Lower leg skin (tissue), 4 donors: ENCODE results near the gene ZNF485. TPM values are rescaled to one million over a fixed set of nuclear protein-coding genes. Genes with fewer than 3 reads are reported as not detected.

ENCODE experiments used
- DNase-seq, 2 donors: peaks; one replicate each; pipeline ENCODE4 v3.0.0-alpha.2; 2019; ENCODE audit warnings: low spot score in 2 of 2
- H3K4me3 ChIP-seq: fragments of 200-600 bp; sonication (generic); 2 replicates; pipeline ENCODE4 v1.5.1; 2017; ENCODE audit warnings: mild to moderate bottlenecking, low read depth; ENCODE audit not compliant: poor library complexity, severe bottlenecking
- POLR2A ChIP-seq, 2 donors: fragments of 450-650 bp; IDR thresholded peaks; one replicate each; pipeline ENCODE4 v1.6.1; 2016 to 2017; ENCODE audit warnings: antibody characterized with exemption in 2 of 2, mild to moderate bottlenecking in 1 of 2, moderate library complexity in 1 of 2
- WGBS, 2 donors: methylation state at CpG; one replicate each; pipeline ENCODE4 v1.1.5; 2018; 5-methylcytosine and 5-hydroxymethylcytosine counted together
- intact Hi-C: fragments of 100-400 bp; cut with DNase I; formaldehyde crosslinking; loops from one replicate; pipeline ENCODE4 v1.15.0; 2023; ENCODE audit warnings: low total_unique reads
- total RNA-seq, 4 donors: library from RNA; depleted of rRNA; stranded (reverse); fragments of >200 nt; gene quantifications; one replicate each; pipeline ENCODE4 v1.1.0, GENCODE V29; 2016
- TF ChIP-seq, protein P1 (sequence below), 3 donors: fragments of 450-650 bp; IDR thresholded peaks; one replicate each; pipeline ENCODE4 v1.5.1; 2016; ENCODE audit warnings: antibody characterized with exemption in 3 of 3, mild to moderate bottlenecking in 3 of 3, moderate library complexity in 2 of 3

The ZNF485 gene
- total RNA-seq, 4 donors from 2014 or later, result 2.4 to 7.9 (median 4.7) TPM

DNA sequence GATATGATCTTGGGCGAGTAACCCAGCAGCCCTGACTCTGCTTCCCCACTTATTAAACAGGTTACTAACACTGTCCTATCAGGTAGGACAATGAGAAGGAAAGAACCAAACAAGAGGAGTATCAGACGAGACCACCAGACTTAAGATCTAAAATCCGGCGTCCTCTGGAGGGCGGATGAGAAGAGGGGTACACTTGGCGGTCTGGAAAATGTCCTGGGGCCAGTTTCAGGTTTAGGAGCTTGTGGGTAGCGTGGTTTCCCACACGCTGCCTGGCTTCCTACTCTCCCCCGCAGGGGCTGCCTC is 41.8 kb downstream of the ZNF485 start:
- TF ChIP-seq, protein P1, sequence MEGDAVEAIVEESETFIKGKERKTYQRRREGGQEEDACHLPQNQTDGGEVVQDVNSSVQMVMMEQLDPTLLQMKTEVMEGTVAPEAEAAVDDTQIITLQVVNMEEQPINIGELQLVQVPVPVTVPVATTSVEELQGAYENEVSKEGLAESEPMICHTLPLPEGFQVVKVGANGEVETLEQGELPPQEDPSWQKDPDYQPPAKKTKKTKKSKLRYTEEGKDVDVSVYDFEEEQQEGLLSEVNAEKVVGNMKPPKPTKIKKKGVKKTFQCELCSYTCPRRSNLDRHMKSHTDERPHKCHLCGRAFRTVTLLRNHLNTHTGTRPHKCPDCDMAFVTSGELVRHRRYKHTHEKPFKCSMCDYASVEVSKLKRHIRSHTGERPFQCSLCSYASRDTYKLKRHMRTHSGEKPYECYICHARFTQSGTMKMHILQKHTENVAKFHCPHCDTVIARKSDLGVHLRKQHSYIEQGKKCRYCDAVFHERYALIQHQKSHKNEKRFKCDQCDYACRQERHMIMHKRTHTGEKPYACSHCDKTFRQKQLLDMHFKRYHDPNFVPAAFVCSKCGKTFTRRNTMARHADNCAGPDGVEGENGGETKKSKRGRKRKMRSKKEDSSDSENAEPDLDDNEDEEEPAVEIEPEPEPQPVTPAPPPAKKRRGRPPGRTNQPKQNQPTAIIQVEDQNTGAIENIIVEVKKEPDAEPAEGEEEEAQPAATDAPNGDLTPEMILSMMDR (IDR thresholded peaks at IDR 0.05), result no peak
- TF ChIP-seq POLR2A (IDR thresholded peaks at IDR 0.05), result no peak
- intact Hi-C loops, result no loop called here
- 18 to 30% methylated on average over 9 of the region's 9 CpGs for WGBS, 2 donors
- peak overlapping the region; percentile 90 for H3K4me3 ChIP-seq
- no peak for DNase-seq

DNA sequence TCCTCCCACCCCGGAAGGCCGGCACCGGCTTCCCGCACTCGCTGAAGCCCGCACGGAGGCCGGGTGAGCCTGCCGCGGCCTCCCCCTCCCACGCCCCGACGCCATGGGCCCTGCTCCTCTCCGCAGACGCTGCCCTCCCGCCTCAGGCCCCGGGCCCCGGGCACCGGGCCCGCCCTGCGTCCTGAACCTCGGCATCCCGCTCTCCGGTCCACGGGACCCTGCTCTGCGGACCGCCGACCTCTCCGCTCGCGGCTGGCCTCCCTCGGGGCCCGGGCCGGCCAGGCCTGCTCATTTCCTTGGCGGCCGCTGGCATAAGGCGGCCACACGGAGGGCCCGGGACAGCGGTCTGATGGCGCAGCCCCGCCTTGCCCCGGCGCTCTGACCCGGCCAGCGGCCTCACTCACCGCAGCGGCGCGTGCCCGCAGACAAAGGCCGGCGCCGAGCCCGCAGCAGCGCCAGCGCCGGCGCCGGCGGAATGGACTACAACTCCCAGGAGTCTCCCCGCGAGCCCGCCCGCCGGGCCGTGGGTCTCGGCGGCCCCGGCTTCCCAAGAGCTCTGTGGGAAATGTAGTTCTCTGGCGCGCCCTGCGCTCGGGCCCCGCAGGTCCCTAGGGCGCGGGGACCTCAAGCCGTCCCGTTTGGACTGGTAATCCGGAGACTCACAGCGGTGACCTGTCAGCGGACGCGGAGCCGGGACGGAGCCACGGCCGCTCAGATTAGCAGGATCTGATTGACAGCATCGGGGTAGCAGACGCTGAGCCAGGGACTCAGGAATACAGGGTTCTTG is 42.4 kb downstream of the ZNF485 start, which contains the start of gene ZNF32:
Gene ZNF32 (minus strand): TSS at position 484 of the 787 bp plus-strand sequence. CDS start 2,748 bp downstream, outside the sequence.
- intact Hi-C loops, result no loop called here
- peak; percentile 70 to 95 for DNase-seq
- H3K4me3 ChIP-seq, result peak within 1 kb of the TSS; percentile 90
- no peak for TF ChIP-seq POLR2A (IDR thresholded peaks at IDR 0.05)
- TF ChIP-seq, protein P1 (IDR thresholded peaks at IDR 0.05), result no peak
- 0 to 1% methylated on average over 13 to 26 of the region's 90 CpGs for WGBS, 2 donors

DNA sequence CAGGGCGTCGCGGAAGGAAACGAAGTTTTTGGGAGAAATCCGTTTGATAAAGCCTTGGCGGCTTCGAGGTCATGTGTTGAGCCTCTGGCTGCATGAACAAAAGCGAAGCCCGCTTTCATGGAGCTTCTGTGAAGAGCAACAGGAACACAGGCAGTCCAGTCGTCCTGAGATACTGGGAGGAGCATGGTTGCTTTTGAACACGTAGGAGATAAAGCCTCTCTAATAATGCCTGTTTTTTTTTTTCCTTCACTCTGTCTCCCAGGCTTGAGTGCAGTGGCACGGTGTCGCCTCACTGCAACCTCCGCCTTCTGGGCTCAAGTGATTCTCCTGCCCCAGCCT is 42.9 kb downstream of the ZNF485 start:
- 13 to 15% methylated on average over 14 of the region's 14 CpGs for WGBS, 2 donors
- no peak for TF ChIP-seq POLR2A (IDR thresholded peaks at IDR 0.05)
- TF ChIP-seq, protein P1 (IDR thresholded peaks at IDR 0.05), result no peak
- no peak for DNase-seq
- H3K4me3 ChIP-seq, result peak overlapping the region; percentile 90
- intact Hi-C loops, result no loop called here

DNA sequence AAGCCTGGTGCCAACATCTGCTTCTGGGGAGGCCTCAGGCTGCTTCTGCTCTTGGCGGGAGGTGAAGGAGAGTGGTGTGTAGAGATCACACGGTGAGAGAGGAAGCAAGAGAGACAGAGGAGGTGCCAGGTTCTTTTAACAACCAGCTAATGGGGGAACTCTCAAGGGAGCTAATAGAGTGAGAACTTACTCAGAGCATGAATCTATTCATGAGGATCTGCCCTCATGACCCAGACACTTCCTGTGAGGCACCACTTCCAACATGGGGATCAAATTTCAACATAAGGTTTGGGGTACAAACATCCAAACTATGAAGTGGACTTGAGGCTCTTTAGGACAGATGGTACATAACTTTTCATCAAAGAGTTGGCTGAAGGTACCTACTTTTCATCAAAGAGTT is 47.5 kb downstream of the ZNF485 start:
- no peak for DNase-seq
- 39 to 50% methylated on average over 2 of the region's 2 CpGs for WGBS, 2 donors
- H3K4me3 ChIP-seq, result no peak overlapping the region
- no peak for TF ChIP-seq POLR2A (IDR thresholded peaks at IDR 0.05)
- TF ChIP-seq, protein P1 (IDR thresholded peaks at IDR 0.05), result no peak
- intact Hi-C loops, result no loop called here

DNA sequence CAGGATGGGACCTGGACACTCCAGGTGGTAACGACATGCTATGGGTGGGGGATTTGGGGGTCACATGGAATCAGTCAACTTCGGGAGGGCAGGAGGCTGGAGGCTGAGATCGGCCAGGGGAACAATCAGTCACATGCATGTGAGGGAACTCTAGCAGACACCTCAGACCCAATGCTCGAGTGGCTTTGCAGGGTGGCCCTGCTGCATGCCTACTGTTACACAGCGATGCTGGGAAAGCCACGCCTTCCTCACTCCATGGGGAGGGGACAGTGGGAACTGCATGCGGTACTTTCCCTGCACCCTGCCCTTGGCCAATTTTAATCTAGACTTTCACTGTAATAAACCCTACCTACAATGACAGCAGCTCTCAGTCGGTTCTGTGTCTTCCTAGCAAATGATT is 49.1 kb downstream of the ZNF485 start:
- intact Hi-C loops, result no loop called here
- no peak for DNase-seq
- TF ChIP-seq, protein P1 (IDR thresholded peaks at IDR 0.05), result no peak
- no peak for TF ChIP-seq POLR2A (IDR thresholded peaks at IDR 0.05)
- 64 to 78% methylated on average over 8 of the region's 8 CpGs for WGBS, 2 donors
- no peak overlapping the region for H3K4me3 ChIP-seq

DNA sequence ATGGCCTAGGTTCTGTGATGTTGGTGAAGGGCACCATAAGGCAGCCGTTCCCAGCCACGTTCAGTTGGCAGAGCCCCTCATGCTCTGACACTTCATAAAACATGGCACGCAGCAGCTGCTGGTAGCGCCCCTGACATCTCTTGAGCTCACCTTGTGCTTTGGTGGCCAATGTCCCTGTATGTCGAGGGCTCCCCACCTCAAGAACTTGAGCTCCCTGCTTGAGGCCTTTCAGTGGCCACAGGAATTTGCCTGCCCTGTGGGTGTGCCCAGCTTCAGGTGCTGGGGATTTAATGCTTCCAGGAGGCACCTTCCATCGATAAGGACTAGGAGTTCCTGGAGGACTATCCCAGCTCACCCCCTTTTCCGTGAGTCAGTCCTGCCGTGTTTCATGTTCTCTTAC is 52.0 kb downstream of the ZNF485 start:
- no peak for DNase-seq

More for the DNA sequence above, 52.0 kb downstream of the ZNF485 start:
- H3K4me3 ChIP-seq, result no peak overlapping the region
- WGBS, 2 donors, result 65 to 85% methylated on average over 8 of the region's 8 CpGs
- TF ChIP-seq, protein P1 (IDR thresholded peaks at IDR 0.05), result no peak
- no peak for TF ChIP-seq POLR2A (IDR thresholded peaks at IDR 0.05)
- intact Hi-C loops, result no loop called here
